Measurements from ENCODE around the gene MICOS13.

MICOS13 gene

GRCh38 chr19:5632241-5632612 is 48.1 kb downstream of the MICOS13 start:
- DNase-seq (ENCODE audit: insufficient read length, low spot score) (no peak), FAIRE-seq (no peak)

- DNase-seq (ENCODE audit: insufficient read length, low spot score) = no peak
- FAIRE-seq = no peak
These were observed 48.6 kb downstream of the MICOS13 start for GRCh38 chr19:5631567-5632240.

- no peak for DNase-seq (ENCODE audit: insufficient read length, low spot score)
- FAIRE-seq = no peak
These were observed 51.3 kb downstream of the MICOS13 start for GRCh38 chr19:5628919-5629481.

DNA sequence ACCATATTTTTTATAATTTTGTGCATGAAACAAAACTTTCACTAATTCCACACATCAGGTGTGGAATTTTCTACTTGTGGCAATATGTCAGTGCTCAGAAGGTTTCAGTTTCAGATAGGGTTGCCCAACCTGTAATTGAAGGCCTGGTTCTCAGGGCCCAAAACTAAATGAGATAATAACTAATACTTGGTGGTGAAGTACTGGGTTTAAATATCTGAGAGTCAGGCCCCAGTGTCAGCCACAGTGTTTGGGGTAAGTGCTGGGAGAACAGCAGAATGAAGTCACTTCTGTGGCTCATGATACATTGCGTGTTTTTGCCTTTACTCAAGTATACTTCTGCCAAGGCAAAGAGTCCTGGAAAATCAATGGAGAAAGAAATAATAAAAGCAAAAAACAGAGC is 51.9 kb downstream of the MICOS13 start:
- FAIRE-seq = no peak
- DNase-seq (ENCODE audit: insufficient read length, low spot score) = no peak
